ENCODE data around the gene CUL3. TPM values are rescaled to one million over a fixed set of nuclear protein-coding genes. Genes with fewer than 3 reads are reported as not detected.

CUL3 gene
- total and polyA plus RNA-seq, 2 of the 13 experiments (the other 11 are each of a cell fraction or from before 2014, with no cell fraction given): 33.2 to 62.3 TPM

- no peak overlapping the region for H3K4me2 ChIP-seq (ENCODE audit: low read depth, low read length)
- CTCF ChIA-PET (ENCODE audit: low intra/inter-chr PET ratio, low total read pairs): no interaction called here
- H3K27ac ChIP-seq (ENCODE audit: extremely low read length, insufficient read depth, low read length): no peak overlapping the region
- DNase-seq (ENCODE audit: low spot score) (peak; percentile 12), ATAC-seq (peak; percentile 51), FAIRE-seq (no peak)
- no TSS peak for BruUV-seq (replicated peaks)
- TF ChIP-seq ZNF687 (CRISPR knock-in tag; IDR thresholded peaks at IDR 0.05) (no peak), TCF12 (IDR thresholded peaks at IDR 0.05) (no peak), TCF12 (CRISPR knock-in tag; IDR thresholded peaks at IDR 0.05) (no peak), RXRB (CRISPR knock-in tag; IDR thresholded peaks at IDR 0.05; ENCODE audit: borderline replicate concordance) (no peak), ZNF891 (CRISPR knock-in tag; IDR thresholded peaks at IDR 0.05) (no peak), BCLAF1 (IDR thresholded peaks at IDR 0.05) (no peak), PHF20 (CRISPR knock-in tag; IDR thresholded peaks at IDR 0.05) (no peak), DBP (CRISPR knock-in tag; IDR thresholded peaks at IDR 0.05; ENCODE audit: not compliant biosample characterization) (no peak), ZNF549 (CRISPR knock-in tag; IDR thresholded peaks at IDR 0.05) (no peak)
- no peak overlapping the region for H2AFZ ChIP-seq (ENCODE audit: low read length)
- in situ Hi-C loops (cut with HindIII; ENCODE audit: extremely low pct_ligation_motif_present, low pct_unique_long_range_greater_than_20kb): no loop called here
- H3K79me2 ChIP-seq (ENCODE audit: insufficient read depth, low read length): peaks cover 84% of the 10 kb centered on the region
- intact Hi-C loops (cut with micrococcal nuclease; ENCODE audit: unreplicated experiment): loop anchor here (5.0 kb wide), 1 partner anchor 62 kb away; no protein-coding TSS in a partner anchor
- no peaks in the 10 kb centered on the region for H3K9me3 ChIP-seq (ENCODE audit: low read length)
- no peak overlapping the region for H3K4me3 ChIP-seq (replicated peaks in 1 of 3; ENCODE audit: insufficient read depth in 1 of 3, low read depth in 2 of 3, low read length in 3 of 3)
- POLR2A ChIA-PET: interaction anchor here (0.7 kb wide), 1 partner anchor 34 kb away, joined by 3 read pairs; no protein-coding TSS in a partner anchor
- no peaks in the 10 kb centered on the region; a peak in 3 of 5 replicates for H3K36me3 ChIP-seq (replicated peaks in 1 of 2; ENCODE audit: control insufficient read depth in 1 of 2, insufficient read depth in 2 of 2, low read length in 2 of 2)
- H3K9ac ChIP-seq (ENCODE audit: insufficient read depth, low read depth, low read length): no peak overlapping the region
- no peaks in the 10 kb centered on the region for H3K27me3 ChIP-seq (ENCODE audit: control insufficient read depth in 1 of 2, insufficient read depth in 2 of 2, low read length in 2 of 2)
- H3K4me1 ChIP-seq (ENCODE audit: insufficient read depth, low read length): peaks cover 25% of the 10 kb centered on the region
- H4K20me1 ChIP-seq (ENCODE audit: insufficient read depth, low read length): peaks cover 18% of the 10 kb centered on the region; the same call in 1 of the 2 replicates
- 88% methylated on average over 1 of the region's 1 CpG for WGBS (ENCODE audit: low lambda C conversion rate)
Observed at GRCh38 chr2:224520064-224520463, 65.1 kb downstream of the CUL3 start.
